ENCODE results near the gene CASP1.
"Not testable (repeated sequence)": the region's sequence is repeated elsewhere in the genome, so short reads cannot be mapped to it uniquely, and the experiment has no call there.

Gene CASP1

GRCh38 chr11:105071089-105071732, 36.3 kb upstream of the CASP1 start:
- TF ChIP-seq CTCF (conservative IDR thresholded peaks at IDR 0.05; ENCODE audit: low read depth, low read length) = no peak
- no peak for DNase-seq (ENCODE audit: low read depth)
- H3K4me3 ChIP-seq (ENCODE audit: low read depth, low read length) = no peak overlapping the region

- H3K4me3 ChIP-seq (ENCODE audit: low read depth, low read length) = no peak overlapping the region
- no peak for DNase-seq (ENCODE audit: low read depth)
- no peak for TF ChIP-seq CTCF (conservative IDR thresholded peaks at IDR 0.05; ENCODE audit: low read depth, low read length)
Observed at GRCh38 chr11:105070306-105070705, 35.4 kb upstream of the CASP1 start.

GRCh38 chr11:105069749-105070148, 34.8 kb upstream of the CASP1 start:
- H3K4me3 ChIP-seq (ENCODE audit: low read depth, low read length); DNase-seq (ENCODE audit: low read depth): not testable (repeated sequence)

GRCh38 chr11:105063245-105063941, 28.4 kb upstream of the CASP1 start:
- not testable (repeated sequence) for H3K4me3 ChIP-seq (ENCODE audit: low read depth, low read length); DNase-seq (ENCODE audit: low read depth)

- DNase-seq (ENCODE audit: low read depth) = no peak
- H3K4me3 ChIP-seq (ENCODE audit: low read depth, low read length) = no peak overlapping the region
- no peak for TF ChIP-seq CTCF (conservative IDR thresholded peaks at IDR 0.05; ENCODE audit: low read depth, low read length)
Observed at GRCh38 chr11:105057432-105057831, 22.5 kb upstream of the CASP1 start.

GRCh38 chr11:105056446-105056845, 21.5 kb upstream of the CASP1 start:
- H3K4me3 ChIP-seq (ENCODE audit: low read depth, low read length) = no peak overlapping the region
- TF ChIP-seq CTCF (conservative IDR thresholded peaks at IDR 0.05; ENCODE audit: low read depth, low read length) = no peak

GRCh38 chr11:105054723-105055493, 20.0 kb upstream of the CASP1 start:
- TF ChIP-seq CTCF (conservative IDR thresholded peaks at IDR 0.05; ENCODE audit: low read depth, low read length) = no peak

More at GRCh38 chr11:105056446-105056845, 21.5 kb upstream of the CASP1 start:
- DNase-seq (ENCODE audit: low read depth) = no peak

More at GRCh38 chr11:105054723-105055493, 20.0 kb upstream of the CASP1 start:
- no peak overlapping the region for H3K4me3 ChIP-seq (ENCODE audit: low read depth, low read length)
- no peak for DNase-seq (ENCODE audit: low read depth)

All from choroid plexus epithelial cell (primary cell).